B cell (primary cell): ENCODE data around the gene TIMM8A. TPM values are rescaled to one million over a fixed set of nuclear protein-coding genes. Genes with fewer than 3 reads are reported as not detected.
"Not testable (repeated sequence)": the region's sequence is repeated elsewhere in the genome, so short reads cannot be mapped to it uniquely, and the experiment has no call there.

Experiments
- ATAC-seq: fragments of 200-7000 bp; cut with Tn5 transposase; one replicate; pipeline ENCODE4 v1.10.0; 2021; ENCODE audit warnings: low read depth, mild to moderate bottlenecking, moderate number of reproducible peaks, moderate library complexity
- CTCF ChIA-PET: fragments of 350-600 bp; sonication (Branson Sonifier 250); formaldehyde crosslinking; loops from one replicate; lab custom pipeline; 2021; ENCODE audit warnings: antibody characterized with exemption, inconsistent platforms; lab: Charles Lee
- POLR2A ChIA-PET: fragments of 350-600 bp; sonication (Branson Sonifier 250); formaldehyde crosslinking; loops from one replicate; lab custom pipeline; 2021; ENCODE audit warnings: antibody characterized with exemption; lab: Charles Lee
- DNase-seq: peaks from one replicate; pipeline ENCODE4 v3.0.0; 2013
- H2AFZ ChIP-seq: 2 replicates; pipeline ENCODE4 v1.6.1; 2012; ENCODE audit warnings: mild to moderate bottlenecking, low read depth, low read length; ENCODE audit not compliant: insufficient read depth, poor library complexity, severe bottlenecking
- H3K27ac ChIP-seq, 2 donors: 1 replicate in 1 of 2; 2 replicates in 1 of 2; pipeline ENCODE4 v1.5.1; 2012 to 2013; ENCODE audit warnings: low read length in 2 of 2, mild to moderate bottlenecking in 2 of 2, moderate library complexity in 1 of 2
- H3K27me3 ChIP-seq, 4 experiments: fragments of 200-600 bp in 1 of 4; sonication (generic) in 1 of 4; replicated peaks in 1 of 4; 1 replicate in 2 of 4; 2 replicates in 2 of 4; pipeline versions ENCODE4 v1.6.1 to v1.7.0; 2013 to 2016; ENCODE audit warnings: low read length in 3 of 4, mild to moderate bottlenecking in 2 of 4, mixed read lengths in 1 of 4, moderate library complexity in 1 of 4; ENCODE audit not compliant: insufficient read depth in 4 of 4, control insufficient read depth in 3 of 4; ENCODE audit errors: control extremely low read depth in 1 of 4
- H3K36me3 ChIP-seq, 2 experiments: replicated peaks in 1 of 2; 1 replicate in 1 of 2; 2 replicates in 1 of 2; pipeline versions ENCODE4 v1.6.1 to v1.7.1; 2013; ENCODE audit warnings: low read length in 1 of 2; ENCODE audit not compliant: insufficient read depth in 2 of 2, control insufficient read depth in 1 of 2; ENCODE audit errors: control extremely low read depth in 1 of 2, extremely low read depth in 1 of 2
- H3K4me1 ChIP-seq, 2 donors: fragments of 200-600 bp in 1 of 2; sonication (generic) in 1 of 2; 1 replicate in 1 of 2; 2 replicates in 1 of 2; pipeline versions ENCODE4 v1.5.1 to v1.6.1; 2013 to 2017; ENCODE audit warnings: low read length in 2 of 2; ENCODE audit not compliant: control insufficient read depth in 2 of 2, insufficient read depth in 2 of 2
- H3K4me2 ChIP-seq: replicated peaks from 2 replicates; pipeline ENCODE3; 2012; ENCODE audit warnings: mild to moderate bottlenecking, low read depth, low read length; ENCODE audit not compliant: poor library complexity, severe bottlenecking
- H3K4me3 ChIP-seq, 5 experiments: fragments of 200-600 bp in 1 of 5; sonication (generic) in 1 of 5; 1 replicate in 3 of 5; 2 replicates in 2 of 5; pipeline versions ENCODE4 v1.5.1 to v1.7.0; 2011 to 2016; ENCODE audit warnings: low read length in 4 of 5, mild to moderate bottlenecking in 4 of 5, low read depth in 2 of 5, control low read depth in 1 of 5, moderate library complexity in 1 of 5; ENCODE audit not compliant: insufficient read depth in 1 of 5; ENCODE audit errors: control extremely low read depth in 1 of 5, extremely low read depth in 1 of 5
- H3K79me2 ChIP-seq: fragments of 200-600 bp; sonication (generic); one replicate; pipeline ENCODE4 v1.6.0; 2016; ENCODE audit warnings: low read length; ENCODE audit not compliant: control insufficient read depth, insufficient read depth
- H3K9ac ChIP-seq: fragments of 200-600 bp; sonication (generic); 2 replicates; pipeline ENCODE4 v1.6.1; 2017; ENCODE audit warnings: mild to moderate bottlenecking, low read length, moderate library complexity
- H3K9me3 ChIP-seq, 3 donors: one replicate each; pipeline versions ENCODE4 v1.6.1 to v1.7.1; 2013; ENCODE audit warnings: low read length in 2 of 3; ENCODE audit not compliant: control insufficient read depth in 2 of 3, insufficient read depth in 1 of 3; ENCODE audit errors: control extremely low read depth in 1 of 3
- H4K20me1 ChIP-seq: 2 replicates; pipeline ENCODE4 v1.6.0; 2012; ENCODE audit warnings: mild to moderate bottlenecking, low read length; ENCODE audit not compliant: insufficient read depth, control insufficient read depth, poor library complexity, severe bottlenecking
- H3K27ac Mint-ChIP-seq: one replicate; pipeline ENCODE4 v1.8.0; 2021; ENCODE audit warnings: mixed read lengths
- H3K27me3 Mint-ChIP-seq: one replicate; pipeline ENCODE4 v1.8.0; 2021; ENCODE audit warnings: mixed read lengths
- H3K4me1 Mint-ChIP-seq: one replicate; pipeline ENCODE4 v1.8.0; 2021; ENCODE audit warnings: mixed read lengths
- H3K4me3 Mint-ChIP-seq: one replicate; pipeline ENCODE4 v1.8.0; 2021; ENCODE audit warnings: mixed read lengths
- H3K9me3 Mint-ChIP-seq: one replicate; pipeline ENCODE4 v1.8.0; 2022; ENCODE audit warnings: mixed read lengths; ENCODE audit not compliant: insufficient read depth
- CTCF ChIP-seq: fragments of 200-600 bp; IDR thresholded peaks from one replicate; pipeline ENCODE4 v1.8.0; 2022; ENCODE audit warnings: antibody characterized with exemption, mild to moderate bottlenecking
- EZH2 ChIP-seq: IDR thresholded peaks from 2 replicates; pipeline ENCODE4 v1.6.1; 2012; ENCODE audit warnings: borderline replicate concordance, low read depth, mild to moderate bottlenecking, moderate library complexity, low read length; ENCODE audit not compliant: insufficient read depth, poor library complexity, severe bottlenecking
- WGBS: methylation state at CpG from one replicate; pipeline ENCODE4 v1.1.5; 2013; ENCODE audit warnings: missing lambda C conversion rate; ENCODE audit not compliant: insufficient coverage; 5-methylcytosine and 5-hydroxymethylcytosine counted together
- intact Hi-C: fragments of 100-400 bp; cut with micrococcal nuclease; formaldehyde crosslinking; loops from one replicate; pipeline ENCODE4 v1.10.0; 2022
- polyA plus RNA-seq: library from polyadenylated mRNA; depleted of rRNA; stranded (reverse); fragments of >200 nt; gene quantifications from 2 replicates; pipeline ENCODE4 v1.2.3, GENCODE V29; 2012
- total RNA-seq, 2 donors: library from RNA; stranded (reverse); fragments of 120-200 nt in 1 of 2; gene quantifications; 1 replicate in 1 of 2; 2 replicates in 1 of 2; pipeline versions ENCODE4 v1.2.3 to v1.2.4, GENCODE V29; 2013 to 2022

The TIMM8A gene
- total and polyA plus RNA-seq, 2 donors (not counting 1 experiment from before 2014, with no cell fraction given) = 4.0 to 13.4 TPM

- Histone ChIP-seq H2AFZ (no peak overlapping the region), H3K36me3 (no peaks in the 10 kb centered on the region), H3K79me2 (no peaks in the 10 kb centered on the region), H3K27ac (no peak overlapping the region), H3K4me2 (no peak overlapping the region), H3K4me1 (no peaks in the 10 kb centered on the region), H3K27me3 (no peaks in the 10 kb centered on the region), H3K9ac (no peak overlapping the region), H4K20me1 (no peaks in the 10 kb centered on the region), H3K4me3 (no peak overlapping the region), H3K9me3 (no peaks in the 10 kb centered on the region)
- WGBS = no CpG with 5 or more reads among the region's 4 CpGs
- H3K27ac Mint-ChIP-seq = no peak overlapping the region
- H3K27me3 Mint-ChIP-seq = no peaks in the 10 kb centered on the region
- no peaks in the 10 kb centered on the region for H3K4me1 Mint-ChIP-seq
- no peak for DNase-seq
- POLR2A ChIA-PET = no interaction called here
- H3K9me3 Mint-ChIP-seq = no peaks in the 10 kb centered on the region
- CTCF ChIA-PET = no interaction called here
- TF ChIP-seq CTCF (no peak), EZH2 (no peak)
- intact Hi-C loops = no loop called here
- H3K4me3 Mint-ChIP-seq = no peak overlapping the region
- no peak for ATAC-seq
These were observed 10.7 kb downstream of the TIMM8A start for GRCh38 chrX:101337776-101338271.

GRCh38 chrX:101334310-101334709 lies 14.2 kb downstream of the TIMM8A start:
- H3K9ac ChIP-seq, H3K27ac ChIP-seq, H3K27me3 ChIP-seq, H3K9me3 Mint-ChIP-seq, ATAC-seq, H3K27me3 Mint-ChIP-seq, H3K4me1 ChIP-seq, CTCF ChIA-PET, H3K79me2 ChIP-seq, POLR2A ChIA-PET, H3K9me3 ChIP-seq, H3K4me2 ChIP-seq, H2AFZ ChIP-seq, H4K20me1 ChIP-seq, DNase-seq, H3K36me3 ChIP-seq, H3K4me1 Mint-ChIP-seq, H3K4me3 Mint-ChIP-seq, intact Hi-C loops, H3K27ac Mint-ChIP-seq, H3K4me3 ChIP-seq: not testable (repeated sequence)
- no CpG with 5 or more reads among the region's 7 CpGs for WGBS

GRCh38 chrX:101326600-101326999 lies 21.9 kb downstream of the TIMM8A start:
- intact Hi-C loops, H3K27me3 ChIP-seq, H3K9me3 ChIP-seq, H3K4me2 ChIP-seq, H3K27ac Mint-ChIP-seq, POLR2A ChIA-PET, H4K20me1 ChIP-seq, CTCF ChIA-PET, H3K9ac ChIP-seq, H3K36me3 ChIP-seq, H3K9me3 Mint-ChIP-seq, H3K4me3 Mint-ChIP-seq, H3K27ac ChIP-seq, ATAC-seq, H3K4me1 ChIP-seq, H2AFZ ChIP-seq, H3K27me3 Mint-ChIP-seq, H3K4me3 ChIP-seq, H3K79me2 ChIP-seq, DNase-seq: not testable (repeated sequence)
- H3K4me1 Mint-ChIP-seq = peaks cover 14% of the 10 kb centered on the region
- 15% methylated on average over 2 of the region's 3 CpGs for WGBS
